Nephron (organoid): ENCODE results near the gene OPTN.

Experiments
- H3K27ac Mint-ChIP-seq, 3 experiments: 2 replicates each; pipeline ENCODE4 v1.8.0; 2020; ENCODE audit warnings: mixed read lengths in 3 of 3, mild to moderate bottlenecking in 2 of 3, moderate library complexity in 1 of 3
- H3K27me3 Mint-ChIP-seq: 2 replicates; pipeline ENCODE4 v1.8.0; 2021; ENCODE audit warnings: low read depth, mild to moderate bottlenecking, moderate library complexity, mixed read lengths
- H3K36me3 Mint-ChIP-seq: 2 replicates; pipeline ENCODE4 v1.8.0; 2020; ENCODE audit warnings: low read depth, mixed read lengths
- H3K4me1 Mint-ChIP-seq: 2 replicates; pipeline ENCODE4 v1.8.0; 2020; ENCODE audit warnings: mixed read lengths
- H3K4me3 Mint-ChIP-seq, 3 experiments: 2 replicates each; pipeline ENCODE4 v1.8.0; 2020; ENCODE audit warnings: mild to moderate bottlenecking in 3 of 3, mixed read lengths in 3 of 3, moderate library complexity in 2 of 3
- H3K9me3 Mint-ChIP-seq: 2 replicates; pipeline ENCODE4 v1.8.0; 2020; ENCODE audit warnings: mixed read lengths
- TF ChIP-seq, protein P1 (sequence below), 3 experiments: fragments of 200-600 bp; sonication (generic); IDR thresholded peaks; one replicate each; pipeline ENCODE4 v1.5.0; 2021; ENCODE audit warnings: antibody characterized with exemption in 3 of 3; ENCODE audit not compliant: unreplicated experiment in 3 of 3

Gene OPTN

DNA sequence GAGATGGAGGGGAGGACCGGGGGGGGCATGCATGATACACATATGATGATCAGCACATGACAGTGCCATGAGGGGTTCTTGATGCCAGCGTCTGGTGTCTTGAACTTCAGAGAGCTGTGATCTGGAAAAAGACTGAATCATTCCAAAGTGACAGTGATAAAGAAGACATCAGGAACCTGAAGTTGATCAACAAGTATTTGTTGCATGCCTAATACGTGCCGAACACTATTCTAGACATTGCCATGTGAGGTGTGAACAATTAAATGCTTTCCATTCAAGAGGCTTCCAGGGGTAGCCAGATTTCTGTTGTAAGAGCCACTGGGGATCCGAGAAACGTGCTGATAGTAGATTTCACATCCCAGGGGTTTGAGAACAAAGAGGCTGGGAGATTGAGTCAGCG, 67.6 kb downstream of the OPTN start:
- no peak overlapping the region for H3K4me3 Mint-ChIP-seq
- H3K36me3 Mint-ChIP-seq, result peaks cover 10% of the 10 kb centered on the region
- H3K27ac Mint-ChIP-seq, result no peak overlapping the region
- TF ChIP-seq, protein P1, sequence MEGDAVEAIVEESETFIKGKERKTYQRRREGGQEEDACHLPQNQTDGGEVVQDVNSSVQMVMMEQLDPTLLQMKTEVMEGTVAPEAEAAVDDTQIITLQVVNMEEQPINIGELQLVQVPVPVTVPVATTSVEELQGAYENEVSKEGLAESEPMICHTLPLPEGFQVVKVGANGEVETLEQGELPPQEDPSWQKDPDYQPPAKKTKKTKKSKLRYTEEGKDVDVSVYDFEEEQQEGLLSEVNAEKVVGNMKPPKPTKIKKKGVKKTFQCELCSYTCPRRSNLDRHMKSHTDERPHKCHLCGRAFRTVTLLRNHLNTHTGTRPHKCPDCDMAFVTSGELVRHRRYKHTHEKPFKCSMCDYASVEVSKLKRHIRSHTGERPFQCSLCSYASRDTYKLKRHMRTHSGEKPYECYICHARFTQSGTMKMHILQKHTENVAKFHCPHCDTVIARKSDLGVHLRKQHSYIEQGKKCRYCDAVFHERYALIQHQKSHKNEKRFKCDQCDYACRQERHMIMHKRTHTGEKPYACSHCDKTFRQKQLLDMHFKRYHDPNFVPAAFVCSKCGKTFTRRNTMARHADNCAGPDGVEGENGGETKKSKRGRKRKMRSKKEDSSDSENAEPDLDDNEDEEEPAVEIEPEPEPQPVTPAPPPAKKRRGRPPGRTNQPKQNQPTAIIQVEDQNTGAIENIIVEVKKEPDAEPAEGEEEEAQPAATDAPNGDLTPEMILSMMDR (IDR thresholded peaks at IDR 0.05; ENCODE audit: unreplicated experiment in 3 of 3), result no peak
- no peaks in the 10 kb centered on the region for H3K9me3 Mint-ChIP-seq
- peaks cover under 1% of the 10 kb centered on the region for H3K4me1 Mint-ChIP-seq
- H3K27me3 Mint-ChIP-seq, result no peaks in the 10 kb centered on the region

DNA sequence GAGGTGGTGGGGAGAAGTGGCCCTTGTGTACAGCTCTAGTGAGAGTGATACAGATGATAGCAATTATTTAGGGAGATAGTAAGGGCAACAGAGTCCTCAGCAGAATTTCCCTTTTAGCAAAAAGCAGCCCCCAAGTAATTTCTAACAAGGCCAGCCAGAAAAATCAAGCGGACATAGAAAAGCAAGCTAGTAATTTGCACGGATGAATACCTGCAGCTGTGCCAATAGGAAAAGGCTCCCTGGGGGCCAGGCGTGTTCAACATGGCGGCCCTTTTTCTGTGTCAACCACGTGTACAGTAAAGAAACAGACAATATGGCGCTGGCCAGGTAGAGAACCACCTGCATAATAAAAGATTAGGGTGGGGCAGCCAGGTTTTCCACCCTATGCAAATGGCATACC, 68.8 kb downstream of the OPTN start:
- Mint-ChIP-seq H3K4me1 (no peaks in the 10 kb centered on the region), H3K4me3 (no peak overlapping the region)

DNA sequence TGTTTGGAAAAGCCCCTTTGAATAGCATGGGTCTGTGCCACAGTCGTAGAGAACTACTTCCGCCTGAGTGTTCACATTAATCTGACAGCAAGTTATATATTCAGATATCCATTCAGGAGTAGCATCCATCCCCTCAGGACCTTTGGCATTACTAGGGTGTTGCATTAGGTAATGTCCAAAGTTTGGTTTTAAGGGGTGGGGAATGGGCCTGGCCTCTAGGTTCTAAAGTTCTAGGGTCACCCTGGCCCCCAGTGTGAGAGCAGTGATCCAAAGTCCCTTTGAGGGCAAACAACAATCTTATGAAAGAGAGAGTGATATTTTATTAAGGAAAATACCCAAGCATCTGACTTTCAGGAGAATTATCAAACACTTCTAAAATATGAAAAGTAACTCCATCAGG, 73.7 kb downstream of the OPTN start:
- TF ChIP-seq, protein P1 (IDR thresholded peaks at IDR 0.05; ENCODE audit: unreplicated experiment in 3 of 3), result no peak
- H3K4me3 Mint-ChIP-seq, result no peak overlapping the region
- no peaks in the 10 kb centered on the region for H3K9me3 Mint-ChIP-seq
- no peaks in the 10 kb centered on the region for H3K27me3 Mint-ChIP-seq
- no peak overlapping the region for H3K27ac Mint-ChIP-seq
- no peaks in the 10 kb centered on the region for H3K4me1 Mint-ChIP-seq
- H3K36me3 Mint-ChIP-seq, result peaks cover 36% of the 10 kb centered on the region

More for the DNA sequence above, 68.8 kb downstream of the OPTN start:
- peaks cover 19% of the 10 kb centered on the region for H3K36me3 Mint-ChIP-seq
- H3K27ac Mint-ChIP-seq, result no peak overlapping the region
- no peaks in the 10 kb centered on the region for H3K9me3 Mint-ChIP-seq
- TF ChIP-seq, protein P1 (IDR thresholded peaks at IDR 0.05; ENCODE audit: unreplicated experiment in 3 of 3), result no peak
- H3K27me3 Mint-ChIP-seq, result no peaks in the 10 kb centered on the region

DNA sequence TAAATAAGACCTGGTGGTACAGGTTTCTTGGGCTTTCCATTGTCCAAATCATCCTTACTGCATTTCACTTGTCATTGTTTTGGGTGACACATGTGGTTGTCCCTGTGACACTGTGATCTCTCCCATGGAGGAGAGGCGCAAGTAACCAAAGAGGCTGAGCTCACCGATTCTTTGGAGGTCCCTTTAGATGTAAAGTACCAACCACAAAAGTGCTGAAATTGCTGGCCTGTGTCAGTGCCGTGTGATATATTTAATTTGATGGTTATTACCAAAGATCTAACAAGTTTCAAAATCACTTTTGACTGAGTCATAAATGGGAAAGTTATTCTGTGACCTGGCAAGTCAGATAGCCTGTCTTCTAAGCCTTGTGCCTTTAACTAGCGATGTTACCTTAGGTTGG, 80.8 kb downstream of the OPTN start:
- TF ChIP-seq, protein P1 (IDR thresholded peaks at IDR 0.05; ENCODE audit: unreplicated experiment in 3 of 3), result no peak
- H3K27me3 Mint-ChIP-seq, result no peaks in the 10 kb centered on the region
- no peak overlapping the region for H3K27ac Mint-ChIP-seq
- no peak overlapping the region for H3K4me3 Mint-ChIP-seq
- peaks cover 2% of the 10 kb centered on the region for H3K9me3 Mint-ChIP-seq
- H3K4me1 Mint-ChIP-seq, result no peaks in the 10 kb centered on the region
- peaks cover 61% of the 10 kb centered on the region for H3K36me3 Mint-ChIP-seq

DNA sequence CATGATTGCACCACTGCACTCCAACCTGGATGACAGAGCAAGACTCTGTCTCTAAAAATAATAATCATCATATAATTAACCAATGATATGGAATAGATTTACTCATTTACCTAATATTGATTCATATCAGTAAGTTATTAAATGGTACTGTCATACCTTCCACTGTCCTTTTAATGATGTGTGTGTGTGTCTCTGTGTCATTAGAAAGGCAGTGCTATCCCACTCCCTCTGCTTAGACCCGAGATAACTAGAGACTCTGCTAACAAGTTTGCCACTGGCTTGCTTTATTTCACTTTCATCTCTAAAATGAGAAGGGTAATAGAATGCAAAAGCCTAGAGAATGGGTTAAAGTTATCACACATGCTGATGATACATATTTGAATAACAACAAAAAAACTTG, 82.5 kb downstream of the OPTN start:
- Mint-ChIP-seq H3K4me3 (no peak overlapping the region), H3K36me3 (peaks cover 69% of the 10 kb centered on the region), H3K4me1 (no peaks in the 10 kb centered on the region), H3K27me3 (no peaks in the 10 kb centered on the region), H3K27ac (no peak overlapping the region), H3K9me3 (peaks cover 5% of the 10 kb centered on the region)
- TF ChIP-seq, protein P1 (IDR thresholded peaks at IDR 0.05; ENCODE audit: unreplicated experiment in 3 of 3), result no peak

DNA sequence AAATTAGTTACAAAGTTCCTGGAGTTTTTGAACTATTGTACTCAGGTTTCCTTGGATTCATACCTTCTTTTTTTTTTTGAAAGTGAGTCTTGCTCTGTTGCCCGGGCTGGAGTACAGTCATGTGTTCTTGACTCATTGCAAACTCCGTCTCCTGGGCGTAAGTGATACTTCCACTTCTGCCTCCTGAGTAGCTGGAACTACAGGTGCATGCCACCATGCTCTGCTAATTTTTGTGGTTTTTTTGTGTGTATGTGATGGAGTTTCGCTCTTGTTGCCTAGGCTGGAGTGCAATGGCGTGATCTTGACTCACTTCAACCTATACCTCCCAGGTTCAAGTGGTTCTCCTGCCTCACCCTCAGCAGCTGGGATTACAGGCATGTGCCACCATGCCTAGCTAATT, 83.7 kb downstream of the OPTN start:
- no peak overlapping the region for H3K27ac Mint-ChIP-seq
- no peak overlapping the region for H3K4me3 Mint-ChIP-seq
- H3K36me3 Mint-ChIP-seq, result peaks cover 65% of the 10 kb centered on the region
- TF ChIP-seq, protein P1 (IDR thresholded peaks at IDR 0.05; ENCODE audit: unreplicated experiment in 3 of 3), result no peak
- peaks cover 5% of the 10 kb centered on the region for H3K9me3 Mint-ChIP-seq
- H3K4me1 Mint-ChIP-seq, result no peaks in the 10 kb centered on the region
- H3K27me3 Mint-ChIP-seq, result no peaks in the 10 kb centered on the region
